Eye (tissue), 1 donor: ENCODE measurements around the gene DLL4.
"Not testable (repeated sequence)": the region's sequence is repeated elsewhere in the genome, so short reads cannot be mapped to it uniquely, and the experiment has no call there.

Source experiments
- DNase-seq: peaks from one replicate; pipeline ENCODE4 v3.0.0-alpha.2; 2015

DLL4 gene

GRCh38 chr15:40943764-40944365, 14.7 kb downstream of the DLL4 start:
- no peak for DNase-seq

- DNase-seq: no peak
Observed at GRCh38 chr15:40944510-40945296, 15.6 kb downstream of the DLL4 start.

GRCh38 chr15:40948706-40949473, 19.8 kb downstream of the DLL4 start:
- no peak for DNase-seq

GRCh38 chr15:40949756-40950207, 20.6 kb downstream of the DLL4 start:
- DNase-seq: no peak

GRCh38 chr15:40951764-40952163, 22.6 kb downstream of the DLL4 start:
- no peak for DNase-seq

GRCh38 chr15:40952301-40952900, 23.3 kb downstream of the DLL4 start:
- no peak for DNase-seq

- peak; percentile 96 for DNase-seq
Observed at GRCh38 chr15:40952901-40953712, 24.0 kb downstream of the DLL4 start, which contains the start of gene CHAC1. Gene CHAC1, plus strand, starts transcription at chr15:40953471. Its CDS starts 113 bp downstream, at chr15:40953584.

- DNase-seq: no peak
Observed at GRCh38 chr15:40953713-40954074, 24.6 kb downstream of the DLL4 start.

- not testable (repeated sequence) for DNase-seq
Observed at GRCh38 chr15:40954158-40954848, 25.2 kb downstream of the DLL4 start.

GRCh38 chr15:40955141-40955903, 26.2 kb downstream of the DLL4 start:
- no peak for DNase-seq

- no peak for DNase-seq
Observed at GRCh38 chr15:40955930-40956540, 26.9 kb downstream of the DLL4 start.

- no peak for DNase-seq
Observed at GRCh38 chr15:40956541-40956982, 27.4 kb downstream of the DLL4 start.

- no peak for DNase-seq
Observed at GRCh38 chr15:40957041-40957555, 28.0 kb downstream of the DLL4 start.

- DNase-seq: no peak
Observed at GRCh38 chr15:40957581-40958051, 28.5 kb downstream of the DLL4 start.

GRCh38 chr15:40958146-40958545, 29.0 kb downstream of the DLL4 start:
- no peak for DNase-seq

GRCh38 chr15:40958723-40959122, 29.6 kb downstream of the DLL4 start:
- DNase-seq: no peak

- DNase-seq: no peak
Observed at GRCh38 chr15:40959331-40960141, 30.4 kb downstream of the DLL4 start.

GRCh38 chr15:40960151-40960885, 31.2 kb downstream of the DLL4 start:
- DNase-seq: no peak
